Esophagus muscularis mucosa (tissue), 4 donors: ENCODE measurements around the gene FXR2. TPM values are rescaled to one million over a fixed set of nuclear protein-coding genes. Genes with fewer than 3 reads are reported as not detected.
"Not testable (repeated sequence)": the region's sequence is repeated elsewhere in the genome, so short reads cannot be mapped to it uniquely, and the experiment has no call there.

Experiments
- DNase-seq: peaks from one replicate; pipeline ENCODE4 v3.0.0-alpha.2; 2017; ENCODE audit errors: extremely low spot score
- H3K27ac ChIP-seq, 4 donors: fragments of 200-600 bp; sonication (generic); replicated peaks in 1 of 4; 1 replicate in 3 of 4; 2 replicates in 1 of 4; pipeline ENCODE4 v1.5.1; 2016 to 2019; ENCODE audit warnings: mild to moderate bottlenecking in 1 of 4
- H3K27me3 ChIP-seq, 4 donors: fragments of 200-600 bp; sonication (generic); one replicate each; pipeline versions ENCODE4 v1.5.1 to v1.6.0; 2016 to 2019
- H3K36me3 ChIP-seq, 4 donors: fragments of 200-600 bp; sonication (generic); one replicate each; pipeline ENCODE4 v1.5.1; 2016 to 2019
- H3K4me1 ChIP-seq, 4 donors: fragments of 200-600 bp; sonication (generic); one replicate each; pipeline ENCODE4 v1.5.1; 2016 to 2019
- H3K4me3 ChIP-seq, 4 donors: fragments of 200-600 bp; sonication (generic); 1 replicate in 2 of 4; 2 replicates in 2 of 4; pipeline ENCODE4 v1.5.1; 2016 to 2019; ENCODE audit warnings: mild to moderate bottlenecking in 4 of 4, moderate library complexity in 1 of 4
- H3K9me3 ChIP-seq, 4 donors: fragments of 200-600 bp; sonication (generic); 1 replicate in 3 of 4; 2 replicates in 1 of 4; pipeline ENCODE4 v1.5.1; 2016 to 2019
- EP300 ChIP-seq: sonication (generic); formaldehyde crosslinking; IDR thresholded peaks from one replicate; pipeline ENCODE4 v1.6.1; 2017; ENCODE audit warnings: antibody characterized with exemption
- POLR2A ChIP-seq: fragments of 450-650 bp; IDR thresholded peaks from one replicate; pipeline ENCODE4 v1.6.1; 2017; ENCODE audit warnings: antibody characterized with exemption, moderate library complexity, mild to moderate bottlenecking, low read depth
- POLR2AphosphoS5 ChIP-seq, 2 donors: sonication (generic); formaldehyde crosslinking; IDR thresholded peaks; one replicate each; pipeline ENCODE4 v1.6.1; 2017; ENCODE audit warnings: antibody characterized with exemption in 2 of 2
- WGBS: methylation state at CpG from one replicate; pipeline ENCODE4 v1.1.5; 2018; 5-methylcytosine and 5-hydroxymethylcytosine counted together
- intact Hi-C: fragments of 100-400 bp; cut with DNase I; formaldehyde crosslinking; loops from one replicate; pipeline ENCODE4 v1.15.1; 2023
- total RNA-seq, 4 donors: library from RNA; depleted of rRNA; stranded (reverse); fragments of >200 nt; gene quantifications; one replicate each; pipeline versions ENCODE4 v1.1.0 to v1.2.1, GENCODE V29; 2016
- TF ChIP-seq, protein P1 (sequence below), 3 experiments: fragments of 200-600 bp in 2 of 3; fragments of 450-650 bp in 1 of 3; sonication (generic) in 2 of 3; IDR thresholded peaks; one replicate each; pipeline ENCODE4 v1.5.1; 2017 to 2019; ENCODE audit warnings: antibody characterized with exemption in 3 of 3, mild to moderate bottlenecking in 2 of 3, moderate library complexity in 1 of 3

FXR2 gene
- total RNA-seq, 4 donors from 2014 or later: 38.2 to 65.8 (median 50.2) TPM

DNA sequence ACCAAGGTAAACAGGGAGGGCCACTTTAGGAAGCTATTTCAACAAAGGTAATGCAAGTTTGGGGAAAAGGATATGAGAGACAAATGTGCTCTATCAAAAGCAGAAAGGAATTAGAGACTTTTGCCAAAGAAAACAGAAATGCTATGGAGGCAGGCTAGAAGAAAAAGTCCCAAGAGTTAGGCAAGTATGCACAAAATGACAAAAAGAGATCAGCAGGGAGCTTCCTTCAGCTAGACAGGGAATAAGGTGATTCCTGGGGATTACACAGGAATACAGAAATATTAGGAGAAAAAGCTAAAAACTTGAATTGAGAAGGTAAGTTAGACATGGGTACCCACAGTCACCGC, 2.4 kb downstream of the FXR2 start:
- H3K27me3 ChIP-seq: no peaks in the 10 kb centered on the region
- intact Hi-C loops: no loop called here
- WGBS: 100% methylated on average over 1 of the region's 1 CpG
- peak overlapping the region in 1 of 4 donors; percentile 94 for H3K4me3 ChIP-seq
- H3K27ac ChIP-seq: no peak overlapping the region
- no peaks in the 10 kb centered on the region for H3K9me3 ChIP-seq
- no peak for DNase-seq
- peaks cover 25 to 60% (median 58%) of the 10 kb centered on the region in 4 donors for H3K4me1 ChIP-seq
- no peak for TF ChIP-seq EP300
- TF ChIP-seq POLR2AphosphoS5 (IDR thresholded peaks at IDR 0.05): no peak
- TF ChIP-seq, protein P1, sequence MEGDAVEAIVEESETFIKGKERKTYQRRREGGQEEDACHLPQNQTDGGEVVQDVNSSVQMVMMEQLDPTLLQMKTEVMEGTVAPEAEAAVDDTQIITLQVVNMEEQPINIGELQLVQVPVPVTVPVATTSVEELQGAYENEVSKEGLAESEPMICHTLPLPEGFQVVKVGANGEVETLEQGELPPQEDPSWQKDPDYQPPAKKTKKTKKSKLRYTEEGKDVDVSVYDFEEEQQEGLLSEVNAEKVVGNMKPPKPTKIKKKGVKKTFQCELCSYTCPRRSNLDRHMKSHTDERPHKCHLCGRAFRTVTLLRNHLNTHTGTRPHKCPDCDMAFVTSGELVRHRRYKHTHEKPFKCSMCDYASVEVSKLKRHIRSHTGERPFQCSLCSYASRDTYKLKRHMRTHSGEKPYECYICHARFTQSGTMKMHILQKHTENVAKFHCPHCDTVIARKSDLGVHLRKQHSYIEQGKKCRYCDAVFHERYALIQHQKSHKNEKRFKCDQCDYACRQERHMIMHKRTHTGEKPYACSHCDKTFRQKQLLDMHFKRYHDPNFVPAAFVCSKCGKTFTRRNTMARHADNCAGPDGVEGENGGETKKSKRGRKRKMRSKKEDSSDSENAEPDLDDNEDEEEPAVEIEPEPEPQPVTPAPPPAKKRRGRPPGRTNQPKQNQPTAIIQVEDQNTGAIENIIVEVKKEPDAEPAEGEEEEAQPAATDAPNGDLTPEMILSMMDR (IDR thresholded peaks at IDR 0.05): no peak
- no peak for TF ChIP-seq POLR2A
- peaks cover 0 to 17% (median 1%) of the 10 kb centered on the region in 4 donors for H3K36me3 ChIP-seq

DNA sequence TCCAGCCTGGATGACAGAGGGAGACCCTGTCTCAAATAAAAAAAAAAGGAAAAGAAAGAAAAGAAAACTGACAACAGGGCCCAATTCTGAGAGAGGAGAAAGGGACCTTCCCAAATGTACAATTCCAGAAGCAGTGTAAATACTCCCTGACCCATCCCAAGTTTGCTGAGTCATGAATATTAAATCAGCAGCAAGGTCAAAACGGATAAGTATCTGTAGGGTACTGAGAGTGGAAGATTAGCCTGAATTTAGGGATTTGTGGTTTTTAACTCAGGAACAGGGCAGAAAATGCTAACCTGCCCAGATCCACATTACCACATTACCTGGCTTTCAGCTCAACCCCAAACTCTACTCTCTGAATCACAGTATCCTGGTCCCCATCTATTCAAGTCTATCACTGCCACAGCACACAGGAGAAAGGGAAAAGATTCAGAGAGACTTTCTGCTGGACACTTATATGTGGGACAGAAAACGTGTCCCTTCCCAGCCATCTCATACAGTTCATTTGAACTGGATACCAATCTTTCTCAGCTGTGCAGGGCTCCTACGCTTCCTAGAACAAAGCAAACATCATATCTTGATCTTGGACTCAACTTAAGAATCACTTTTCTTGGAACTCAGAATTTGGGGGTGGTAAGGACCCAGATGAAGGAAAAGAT, 2.9 kb downstream of the FXR2 start:
- 63% methylated on average over 3 of the region's 3 CpGs for WGBS
- DNase-seq: no peak
- no peaks in the 10 kb centered on the region for H3K9me3 ChIP-seq
- TF ChIP-seq POLR2AphosphoS5 (IDR thresholded peaks at IDR 0.05) (no peak), EP300 (no peak), POLR2A (no peak)
- TF ChIP-seq, protein P1 (IDR thresholded peaks at IDR 0.05): no peak
- H3K36me3 ChIP-seq: peaks cover 0 to 17% (median 1%) of the 10 kb centered on the region in 4 donors
- intact Hi-C loops: no loop called here
- no peak overlapping the region for H3K27ac ChIP-seq
- H3K27me3 ChIP-seq: no peaks in the 10 kb centered on the region
- peaks cover 28 to 60% (median 58%) of the 10 kb centered on the region in 4 donors for H3K4me1 ChIP-seq
- no peak overlapping the region for H3K4me3 ChIP-seq

DNA sequence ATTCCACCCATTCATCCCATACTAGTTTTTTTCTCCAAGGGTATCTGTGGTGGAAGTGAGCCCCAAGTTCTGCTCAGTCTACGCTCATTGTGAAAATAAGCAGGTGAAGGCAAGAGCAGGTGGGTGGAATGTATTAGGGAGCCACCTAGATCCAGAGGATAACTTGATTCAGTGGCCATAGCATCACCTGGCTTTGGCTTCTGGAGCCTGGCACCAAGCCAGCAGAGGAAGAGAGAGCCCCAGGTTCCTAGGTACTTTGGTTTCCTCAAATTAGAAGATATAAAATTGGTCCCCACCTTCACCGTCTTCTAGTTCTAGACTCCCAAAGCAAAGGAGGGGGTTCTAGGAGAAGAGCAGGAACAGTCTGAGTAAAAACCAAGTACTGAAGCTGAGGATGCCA, 4.1 kb downstream of the FXR2 start:
- no peaks in the 10 kb centered on the region for H3K9me3 ChIP-seq
- peaks cover 33 to 57% (median 56%) of the 10 kb centered on the region in 4 donors for H3K4me1 ChIP-seq
- no peak overlapping the region for H3K27ac ChIP-seq
- H3K36me3 ChIP-seq: peaks cover 0 to 25% (median 6%) of the 10 kb centered on the region in 4 donors
- no peak for DNase-seq
- H3K27me3 ChIP-seq: no peaks in the 10 kb centered on the region
- H3K4me3 ChIP-seq: no peak overlapping the region
- TF ChIP-seq, protein P1 (IDR thresholded peaks at IDR 0.05): no peak
- TF ChIP-seq EP300: no peak
- no peak for TF ChIP-seq POLR2A
- no peak for TF ChIP-seq POLR2AphosphoS5 (IDR thresholded peaks at IDR 0.05)
- 95% methylated on average over 2 of the region's 2 CpGs for WGBS
- intact Hi-C loops: no loop called here

DNA sequence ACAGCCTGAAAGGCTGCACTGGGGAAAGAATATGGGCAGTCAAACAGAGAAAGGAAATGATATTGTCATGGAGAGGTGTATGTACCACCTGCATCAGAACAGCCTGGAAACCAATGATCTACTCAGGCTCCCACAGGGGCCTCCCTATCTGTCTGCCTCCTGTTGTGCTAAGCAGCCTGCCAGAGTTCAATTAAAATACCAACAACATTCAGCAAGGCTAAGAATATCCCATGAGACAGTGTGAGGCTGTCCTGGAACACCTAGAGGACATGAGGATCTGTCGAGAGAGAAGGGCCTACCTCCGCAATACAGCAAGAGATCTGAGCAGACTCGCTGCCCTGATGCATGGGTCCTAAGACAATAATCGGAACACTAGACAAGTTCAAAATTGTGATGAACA, 8.4 kb downstream of the FXR2 start:
- no peak overlapping the region for H3K4me3 ChIP-seq
- TF ChIP-seq POLR2A: no peak
- TF ChIP-seq, protein P1 (IDR thresholded peaks at IDR 0.05): no peak
- no peak for TF ChIP-seq EP300
- no peak for TF ChIP-seq POLR2AphosphoS5 (IDR thresholded peaks at IDR 0.05)
- no peak for DNase-seq
- WGBS: 94% methylated on average over 4 of the region's 4 CpGs
- H3K27ac ChIP-seq: no peak overlapping the region
- peaks cover 12 to 23% (median 22%) of the 10 kb centered on the region in 4 donors for H3K4me1 ChIP-seq
- intact Hi-C loops: no loop called here
- H3K9me3 ChIP-seq: no peaks in the 10 kb centered on the region
- no peaks in the 10 kb centered on the region for H3K27me3 ChIP-seq
- H3K36me3 ChIP-seq: peaks cover 42 to 66% (median 49%) of the 10 kb centered on the region in 4 donors

DNA sequence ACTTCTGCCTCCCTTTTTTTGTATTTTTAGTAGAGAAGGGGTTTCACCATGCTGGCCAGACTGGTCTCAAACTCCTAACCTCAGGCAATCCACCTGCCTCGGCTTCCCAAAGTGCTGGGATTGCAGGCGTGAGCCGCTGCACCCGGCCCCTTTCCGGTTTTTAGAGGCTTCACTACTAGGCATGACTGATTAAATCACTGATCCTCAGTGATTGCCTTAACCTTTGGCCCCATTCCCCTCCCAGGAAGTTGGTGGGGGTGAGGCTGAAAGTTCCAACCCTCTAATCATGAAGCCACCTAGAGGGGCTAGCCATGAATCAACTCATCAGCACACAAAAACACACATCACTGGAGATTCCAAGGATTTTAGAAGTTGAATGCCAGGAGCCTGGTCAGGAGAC, 17.1 kb downstream of the FXR2 start:
- H3K27me3 ChIP-seq, H3K27ac ChIP-seq, H3K4me3 ChIP-seq, H3K4me1 ChIP-seq, H3K9me3 ChIP-seq, DNase-seq, intact Hi-C loops: not testable (repeated sequence)
- peaks cover 91 to 98% (median 98%) of the 10 kb centered on the region in 4 donors for H3K36me3 ChIP-seq
- 87% methylated on average over 5 of the region's 5 CpGs for WGBS
